SK-N-DZ (cell line): ENCODE measurements around the gene STKLD1.
"Not testable (repeated sequence)": the region's sequence is repeated elsewhere in the genome, so short reads cannot be mapped to it uniquely, and the experiment has no call there.

Experiments used
- DNase-seq: peaks from one replicate; pipeline ENCODE4 v3.0.0-alpha.2; 2015; ENCODE audit warnings: low spot score
- small RNA-seq, 2 experiments: library from RNA; depleted of rRNA; stranded (forward); fragments of <200 nt; gene quantifications; one replicate each; pipeline ENCODE3, GENCODE V24; 2014

Gene STKLD1

GRCh38 chr9:133441571-133441970, 65.4 kb downstream of the STKLD1 start:
- no peak for DNase-seq

DNA sequence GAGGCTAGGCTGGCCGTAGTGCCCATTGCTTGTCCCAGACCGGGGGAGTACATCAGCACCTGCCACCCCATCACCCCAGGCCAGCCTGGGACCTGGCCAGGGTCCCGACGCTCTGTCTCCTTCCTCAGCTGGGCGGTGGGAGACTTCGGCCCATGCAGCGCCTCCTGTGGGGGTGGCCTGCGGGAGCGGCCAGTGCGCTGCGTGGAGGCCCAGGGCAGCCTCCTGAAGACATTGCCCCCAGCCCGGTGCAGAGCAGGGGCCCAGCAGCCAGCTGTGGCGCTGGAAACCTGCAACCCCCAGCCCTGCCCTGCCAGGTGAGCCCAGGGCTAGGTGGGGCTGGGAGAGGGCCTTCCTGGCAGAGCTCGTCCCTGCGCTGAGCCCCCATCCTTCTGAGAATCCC, 67.1 kb downstream of the STKLD1 start:
- DNase-seq: no peak

DNA sequence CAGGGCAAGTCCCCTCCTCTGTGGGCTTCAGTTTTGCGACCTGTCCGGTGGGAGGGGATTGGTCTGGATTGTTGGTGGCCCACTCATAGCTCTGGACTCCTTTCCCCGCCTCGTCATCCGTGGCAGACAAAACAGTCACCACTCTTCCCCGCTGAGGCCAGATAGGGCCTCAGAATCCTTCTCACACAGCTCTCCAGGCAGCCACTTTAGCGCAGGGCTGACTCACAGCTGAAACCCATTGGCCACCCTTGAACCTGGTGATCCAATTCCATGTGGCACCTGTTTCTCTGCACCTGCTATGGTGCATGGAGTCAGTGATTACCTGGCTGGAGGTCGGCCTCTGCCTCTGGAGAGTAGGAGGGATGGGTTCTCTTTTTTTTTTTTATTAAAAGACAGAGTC, 67.8 kb downstream of the STKLD1 start:
- no peak for DNase-seq

DNA sequence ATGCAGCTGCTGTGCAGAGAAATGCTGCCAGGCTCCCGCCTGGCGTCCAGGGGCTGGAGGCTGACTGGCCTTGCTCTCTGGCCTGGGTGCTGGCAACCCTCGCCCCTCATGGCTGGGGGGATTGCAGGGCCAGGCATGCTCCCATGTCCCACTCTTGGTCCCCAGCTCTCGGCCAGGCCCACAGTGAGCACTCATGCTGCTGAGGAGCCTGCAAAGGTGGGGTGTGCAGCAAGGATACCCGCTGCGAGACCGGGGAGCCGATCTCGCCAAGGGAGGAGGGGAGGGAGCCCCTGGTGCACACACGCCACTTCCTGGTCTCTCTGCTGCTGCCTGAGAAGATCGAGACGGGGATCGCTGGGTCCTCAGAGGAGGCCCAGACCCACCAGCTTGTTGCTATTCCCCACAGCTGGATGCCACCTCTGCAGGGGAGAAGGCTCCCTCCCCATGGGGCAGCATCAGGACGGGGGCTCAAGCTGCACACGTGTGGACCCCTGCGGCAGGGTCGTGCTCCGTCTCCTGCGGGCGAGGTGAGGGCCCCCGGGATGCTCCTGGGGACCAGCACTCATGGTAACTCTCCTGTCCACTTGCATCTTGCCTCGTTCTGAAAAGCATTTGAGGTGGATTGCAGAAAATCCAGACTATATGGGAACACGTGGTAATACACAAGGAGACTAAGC, 69.3 kb downstream of the STKLD1 start:
- no peak for DNase-seq

DNA sequence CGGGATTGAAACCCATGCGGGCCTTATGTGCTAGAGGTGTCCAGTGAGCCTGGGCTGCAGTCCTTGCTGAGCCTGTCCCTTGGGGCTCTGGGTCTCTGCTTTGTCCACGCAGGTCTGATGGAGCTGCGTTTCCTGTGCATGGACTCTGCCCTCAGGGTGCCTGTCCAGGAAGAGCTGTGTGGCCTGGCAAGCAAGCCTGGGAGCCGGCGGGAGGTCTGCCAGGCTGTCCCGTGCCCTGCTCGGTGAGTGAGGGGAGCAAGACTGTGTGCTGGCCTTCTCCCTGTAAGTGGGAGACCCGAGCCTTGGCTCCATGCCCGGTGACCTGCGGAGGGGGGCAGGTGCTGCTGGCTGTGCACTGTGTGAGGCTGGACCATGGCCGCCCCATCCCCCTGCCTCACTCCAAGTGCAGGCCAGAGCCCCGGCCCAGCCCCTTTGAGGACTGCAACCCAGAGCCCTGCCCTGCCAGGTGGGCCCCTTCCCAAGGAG, 72.4 kb downstream of the STKLD1 start:
- DNase-seq: no peak

DNA sequence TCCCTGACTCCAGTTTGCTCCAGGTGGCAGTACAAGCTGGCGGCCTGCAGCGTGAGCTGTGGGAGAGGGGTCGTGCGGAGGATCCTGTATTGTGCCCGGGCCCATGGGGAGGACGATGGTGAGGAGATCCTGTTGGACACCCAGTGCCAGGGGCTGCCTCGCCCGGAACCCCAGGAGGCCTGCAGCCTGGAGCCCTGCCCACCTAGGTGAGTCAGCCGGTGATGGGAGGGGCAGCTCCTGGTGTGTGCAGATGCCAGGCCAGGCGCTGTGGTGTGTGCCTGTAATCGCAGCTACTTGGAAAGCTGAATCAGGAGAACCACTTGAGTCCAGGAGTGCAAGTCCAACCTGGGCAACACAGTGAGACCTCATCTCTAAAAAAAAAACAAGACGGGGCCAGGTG, 73.6 kb downstream of the STKLD1 start:
- no peak for DNase-seq

DNA sequence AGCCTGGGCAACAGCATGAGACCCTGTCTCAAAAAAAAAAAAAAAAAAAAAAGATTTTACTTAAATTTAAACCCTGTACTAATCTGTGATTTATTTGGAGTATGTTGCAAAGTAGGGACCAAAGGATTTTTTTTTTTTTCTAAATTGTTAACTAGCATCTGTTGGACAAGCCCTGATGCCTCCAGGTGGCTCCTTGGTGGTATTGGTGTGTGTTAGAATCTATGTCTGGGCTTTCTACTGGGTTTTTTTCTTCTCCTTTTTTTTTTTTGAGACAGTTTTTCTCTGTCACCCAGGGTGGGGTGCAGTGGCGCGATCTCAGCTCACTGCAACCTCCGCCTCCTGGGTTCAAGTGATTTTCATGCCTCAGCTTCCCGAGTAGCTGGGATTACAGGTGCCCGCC, 75.7 kb downstream of the STKLD1 start:
- not testable (repeated sequence) for DNase-seq

DNA sequence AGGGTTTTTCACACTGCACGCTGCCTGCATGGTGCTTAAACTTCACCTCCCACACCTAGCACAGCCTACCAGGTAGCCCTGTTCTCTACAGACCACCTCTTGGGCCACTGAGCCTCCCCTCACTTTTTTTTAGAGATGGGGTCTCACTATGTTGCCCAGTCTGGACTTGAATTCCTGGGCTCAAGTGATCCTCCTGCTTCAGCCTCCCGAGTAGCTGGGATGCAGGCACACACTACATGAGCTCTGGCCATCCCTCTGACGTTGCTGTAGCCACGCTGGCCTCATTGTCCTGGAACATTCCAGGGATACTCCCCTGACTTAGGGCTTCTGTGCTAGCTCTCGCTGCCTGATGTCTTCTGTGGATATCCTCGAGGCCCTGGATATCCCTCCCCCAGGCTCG, 76.4 kb downstream of the STKLD1 start:
- no peak for DNase-seq

GRCh38 chr9:133453651-133454050, 77.5 kb downstream of the STKLD1 start:
- no peak for DNase-seq

DNA sequence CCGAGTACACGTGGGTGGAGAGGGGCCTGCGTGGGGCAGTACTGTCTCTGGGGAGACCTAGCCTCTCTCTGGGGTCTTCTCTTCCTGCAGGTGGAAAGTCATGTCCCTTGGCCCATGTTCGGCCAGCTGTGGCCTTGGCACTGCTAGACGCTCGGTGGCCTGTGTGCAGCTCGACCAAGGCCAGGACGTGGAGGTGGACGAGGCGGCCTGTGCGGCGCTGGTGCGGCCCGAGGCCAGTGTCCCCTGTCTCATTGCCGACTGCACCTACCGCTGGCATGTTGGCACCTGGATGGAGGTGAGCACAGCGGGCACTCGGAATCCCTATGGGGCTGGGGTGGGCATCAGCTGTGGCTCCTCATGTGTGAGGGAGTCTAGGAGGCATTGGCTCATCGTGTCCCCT, 78.2 kb downstream of the STKLD1 start:
- no peak for DNase-seq

- DNase-seq: no peak
Measured at GRCh38 chr9:133454943-133455673, 78.9 kb downstream of the STKLD1 start.

Small RNAs within 50 kb of the gene (small RNA-seq; reads per million reads assigned to genes)
- gene RF00019 (0 reads per million in 2 experiments), gene SNORD24 (0 reads per million in 2 experiments), gene SNORD36A (0 reads per million in 2 experiments), gene SNORD36B (0 reads per million in 2 experiments), gene SNORD36C (0 reads per million in 2 experiments)
